ENCODE results near the gene SHROOM3. TPM values are rescaled to one million over a fixed set of nuclear protein-coding genes. Genes with fewer than 3 reads are reported as not detected.

SHROOM3 gene
- total RNA-seq, 3 donors from 2014 or later, result 105 to 263 (median 158) TPM

GRCh38 chr4:76572224-76572623 is 137.2 kb downstream of the SHROOM3 start:
- no peak overlapping the region for H3K4me3 ChIP-seq
- DNase-seq (no peak), ATAC-seq (no peak)
- TF ChIP-seq CTCF (IDR thresholded peaks at IDR 0.05), result no peak
- H3K4me1 ChIP-seq (ENCODE audit: low read depth), result peaks cover 9% of the 10 kb centered on the region
- intact Hi-C loops (cut with DNase I, micrococcal nuclease), result loop anchor here in 1 of 2 donors (10.0 kb wide), 1 partner anchor 57 kb away; no protein-coding TSS in a partner anchor
- no peaks in the 10 kb centered on the region for H3K36me3 ChIP-seq (ENCODE audit: low read depth)
- H3K9me3 ChIP-seq, result no peaks in the 10 kb centered on the region

- peaks cover 12% of the 10 kb centered on the region for H3K4me1 ChIP-seq (ENCODE audit: low read depth)
- no peak for TF ChIP-seq CTCF (IDR thresholded peaks at IDR 0.05)
- no peak overlapping the region for H3K4me3 ChIP-seq
- H3K36me3 ChIP-seq (ENCODE audit: low read depth), result no peaks in the 10 kb centered on the region
- no peak for ATAC-seq
- no peaks in the 10 kb centered on the region for H3K9me3 ChIP-seq
- intact Hi-C loops (cut with DNase I, micrococcal nuclease), result loop anchor here in 1 of 2 donors (10.0 kb wide), 1 partner anchor 62 kb away; no protein-coding TSS in a partner anchor
- no peak for DNase-seq
Observed at GRCh38 chr4:76576824-76577223, 141.8 kb downstream of the SHROOM3 start.

- Histone ChIP-seq H3K9me3 (no peaks in the 10 kb centered on the region), H3K36me3 (ENCODE audit: low read depth) (no peaks in the 10 kb centered on the region), H3K4me3 (no peak overlapping the region), H3K4me1 (ENCODE audit: low read depth) (peaks cover 12% of the 10 kb centered on the region)
- intact Hi-C loops (cut with DNase I, micrococcal nuclease), result loop anchor here in 1 of 2 donors (10.0 kb wide), 1 partner anchor 63 kb away; no protein-coding TSS in a partner anchor
- no peak for TF ChIP-seq CTCF (IDR thresholded peaks at IDR 0.05)
- ATAC-seq (no peak), DNase-seq (no peak)
Observed at GRCh38 chr4:76578002-76578560, 143.1 kb downstream of the SHROOM3 start.

GRCh38 chr4:76579596-76580375 is 144.8 kb downstream of the SHROOM3 start:
- intact Hi-C loops (cut with DNase I, micrococcal nuclease), result loop anchor here in 1 of 2 donors (10.0 kb wide), 1 partner anchor 65 kb away; no protein-coding TSS in a partner anchor
- peak; percentile 80 for ATAC-seq
- TF ChIP-seq CTCF (IDR thresholded peaks at IDR 0.05), result no peak
- Histone ChIP-seq H3K9me3 (no peaks in the 10 kb centered on the region), H3K4me3 (no peak overlapping the region), H3K4me1 (ENCODE audit: low read depth) (peaks cover 17% of the 10 kb centered on the region), H3K36me3 (ENCODE audit: low read depth) (no peaks in the 10 kb centered on the region)
- DNase-seq, result peak in 1 of 3 donors; percentile 68

- Histone ChIP-seq H3K9me3 (no peaks in the 10 kb centered on the region), H3K4me3 (no peak overlapping the region), H3K36me3 (ENCODE audit: low read depth) (no peaks in the 10 kb centered on the region), H3K4me1 (ENCODE audit: low read depth) (peaks cover 17% of the 10 kb centered on the region)
- ATAC-seq (peak; percentile 36), DNase-seq (no peak)
- intact Hi-C loops (cut with DNase I, micrococcal nuclease), result no loop called here
- TF ChIP-seq CTCF (IDR thresholded peaks at IDR 0.05), result no peak
Observed at GRCh38 chr4:76581077-76581962, 146.3 kb downstream of the SHROOM3 start.

Measured in mucosa of descending colon (tissue), 3 donors.